GM12892 (cell line): Measurements from ENCODE around the gene DRD4.

Experiments
- POLR2A ChIP-seq: IDR thresholded peaks from 2 replicates; pipeline ENCODE4 v1.6.1; 2011; ENCODE audit warnings: low read depth, low read length, control low read depth
- POLR2AphosphoS5 ChIP-seq: IDR thresholded peaks from 2 replicates; pipeline ENCODE4 v1.6.1; 2011; ENCODE audit warnings: low read depth, low read length, control low read depth
- TAF1 ChIP-seq: IDR thresholded peaks from 2 replicates; pipeline ENCODE4 v1.6.1; 2011; ENCODE audit warnings: low read depth, mild to moderate bottlenecking, control low read depth, low read length, borderline replicate concordance

GRCh38 chr11:636511-637332 lies at the start of gene DRD4:
- no peak for TF ChIP-seq POLR2A
- TF ChIP-seq POLR2AphosphoS5: no peak
- TF ChIP-seq TAF1: no peak
